MM.1S (cell line): ENCODE measurements around the gene CDC34.
A peak's percentile ranks its signal among the peaks of the same experiment; 100 is the strongest.

ENCODE experiments used
- DNase-seq: peaks from one replicate; pipeline ENCODE4 v3.0.0-alpha.2; 2015
- H2AFZ ChIP-seq: fragments of 300-600 bp; sonication (generic); 2 replicates; pipeline ENCODE4 v1.6.0; 2016; ENCODE audit warnings: antibody characterized with exemption, low read length
- H3F3A ChIP-seq: fragments of 300-600 bp; sonication (generic); 2 replicates; pipeline ENCODE4 v1.6.1; 2016; ENCODE audit warnings: mild to moderate bottlenecking, antibody characterized with exemption, low read length, moderate library complexity, mixed read lengths; ENCODE audit not compliant: insufficient read depth
- H3K27ac ChIP-seq: fragments of 300-600 bp; sonication (generic); 2 replicates; pipeline ENCODE4 v1.5.1; 2016; ENCODE audit warnings: mild to moderate bottlenecking, low read length
- H3K27me3 ChIP-seq: fragments of 300-600 bp; sonication (generic); replicated peaks from 2 replicates; pipeline ENCODE4 v1.6.0; 2016; ENCODE audit warnings: low read length; ENCODE audit not compliant: insufficient read depth
- H3K36me3 ChIP-seq: fragments of 300-600 bp; sonication (generic); replicated peaks from 2 replicates; pipeline ENCODE4 v1.6.1; 2016; ENCODE audit warnings: mild to moderate bottlenecking, low read length, mixed read lengths; ENCODE audit not compliant: insufficient read depth
- H3K4me1 ChIP-seq: fragments of 300-600 bp; sonication (generic); 2 replicates; pipeline ENCODE4 v1.6.1; 2016; ENCODE audit warnings: low read length, mixed read lengths
- H3K4me2 ChIP-seq: fragments of 300-600 bp; sonication (generic); 2 replicates; pipeline ENCODE4 v1.6.0; 2016; ENCODE audit warnings: low read depth, low read length
- H3K4me3 ChIP-seq: fragments of 300-600 bp; sonication (generic); 2 replicates; pipeline ENCODE4 v1.5.1; 2016; ENCODE audit warnings: low read length, mixed read lengths
- H3K79me2 ChIP-seq: fragments of 300-600 bp; sonication (generic); 2 replicates; pipeline ENCODE4 v1.6.1; 2016; ENCODE audit warnings: mixed run types, low read length, mixed read lengths
- H3K9ac ChIP-seq: fragments of 300-600 bp; sonication (generic); 2 replicates; pipeline ENCODE4 v1.6.1; 2016; ENCODE audit warnings: low read length, mixed read lengths
- H3K9me2 ChIP-seq: fragments of 300-600 bp; sonication (generic); replicated peaks from 2 replicates; pipeline ENCODE4 v1.6.1; 2016; ENCODE audit warnings: mild to moderate bottlenecking, low read length, mixed read lengths; ENCODE audit not compliant: insufficient read depth
- H3K9me3 ChIP-seq: fragments of 300-600 bp; sonication (generic); replicated peaks from 2 replicates; pipeline ENCODE4 v1.6.1; 2016; ENCODE audit warnings: mild to moderate bottlenecking, low read length, mixed read lengths; ENCODE audit not compliant: insufficient read depth
- H4K20me1 ChIP-seq: fragments of 300-600 bp; sonication (generic); 2 replicates; pipeline ENCODE4 v1.6.1; 2016; ENCODE audit warnings: mild to moderate bottlenecking, low read length, moderate library complexity, mixed read lengths; ENCODE audit not compliant: insufficient read depth
- EZH2 ChIP-seq: fragments of 300-600 bp; sonication (generic); optimal IDR thresholded peaks from 2 replicates; pipeline ENCODE3; 2017; ENCODE audit warnings: low read depth, mild to moderate bottlenecking, antibody characterized with exemption, low read length, mixed read lengths
- EZH2phosphoT487 ChIP-seq: fragments of 300-600 bp; sonication (generic); IDR thresholded peaks from 2 replicates; pipeline ENCODE4 v1.6.1; 2018; ENCODE audit warnings: antibody characterized with exemption, low read length
- TF ChIP-seq, protein P1 (sequence below): fragments of 300-600 bp; sonication (generic); IDR thresholded peaks from 2 replicates; pipeline ENCODE4 v1.5.1; 2016; ENCODE audit warnings: antibody characterized with exemption, low read length, mixed read lengths

CDC34 gene

DNA sequence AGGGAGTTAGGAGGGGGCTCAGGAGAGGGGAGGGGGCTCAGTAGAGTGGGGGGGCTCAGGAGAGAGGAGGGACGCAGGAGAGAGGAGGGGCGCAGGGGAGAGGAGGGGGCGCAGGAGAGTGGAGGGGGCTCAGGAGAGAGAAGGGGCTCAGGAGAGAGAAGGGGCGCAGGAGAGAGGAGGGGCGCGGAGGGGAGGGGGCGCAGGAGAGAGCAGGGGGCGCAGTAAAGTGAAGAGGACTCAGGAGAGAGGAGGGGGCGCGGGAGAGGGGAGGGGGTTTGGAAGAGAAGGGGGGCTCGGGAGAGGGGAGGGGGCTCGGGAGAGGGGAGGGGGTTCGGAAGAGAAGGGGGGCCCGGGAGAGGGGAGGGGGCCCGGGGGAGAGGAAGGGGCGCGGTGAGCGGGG, 34.6 kb upstream of the CDC34 start:
- no peak overlapping the region for H3K27ac ChIP-seq
- no peaks in the 10 kb centered on the region for H3K4me1 ChIP-seq
- H3K79me2 ChIP-seq = no peaks in the 10 kb centered on the region
- no peak overlapping the region for H3K4me3 ChIP-seq
- no peak overlapping the region for H3K9ac ChIP-seq
- no peak for DNase-seq
- no peaks in the 10 kb centered on the region for H3K9me3 ChIP-seq
- H3K9me2 ChIP-seq = no peaks in the 10 kb centered on the region
- TF ChIP-seq EZH2 (no peak), EZH2phosphoT487 (no peak)
- TF ChIP-seq, protein P1, sequence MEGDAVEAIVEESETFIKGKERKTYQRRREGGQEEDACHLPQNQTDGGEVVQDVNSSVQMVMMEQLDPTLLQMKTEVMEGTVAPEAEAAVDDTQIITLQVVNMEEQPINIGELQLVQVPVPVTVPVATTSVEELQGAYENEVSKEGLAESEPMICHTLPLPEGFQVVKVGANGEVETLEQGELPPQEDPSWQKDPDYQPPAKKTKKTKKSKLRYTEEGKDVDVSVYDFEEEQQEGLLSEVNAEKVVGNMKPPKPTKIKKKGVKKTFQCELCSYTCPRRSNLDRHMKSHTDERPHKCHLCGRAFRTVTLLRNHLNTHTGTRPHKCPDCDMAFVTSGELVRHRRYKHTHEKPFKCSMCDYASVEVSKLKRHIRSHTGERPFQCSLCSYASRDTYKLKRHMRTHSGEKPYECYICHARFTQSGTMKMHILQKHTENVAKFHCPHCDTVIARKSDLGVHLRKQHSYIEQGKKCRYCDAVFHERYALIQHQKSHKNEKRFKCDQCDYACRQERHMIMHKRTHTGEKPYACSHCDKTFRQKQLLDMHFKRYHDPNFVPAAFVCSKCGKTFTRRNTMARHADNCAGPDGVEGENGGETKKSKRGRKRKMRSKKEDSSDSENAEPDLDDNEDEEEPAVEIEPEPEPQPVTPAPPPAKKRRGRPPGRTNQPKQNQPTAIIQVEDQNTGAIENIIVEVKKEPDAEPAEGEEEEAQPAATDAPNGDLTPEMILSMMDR = no peak
- H3K27me3 ChIP-seq = peaks cover 30% of the 10 kb centered on the region
- no peak overlapping the region for H3K4me2 ChIP-seq
- H3K36me3 ChIP-seq = no peaks in the 10 kb centered on the region
- H4K20me1 ChIP-seq = no peaks in the 10 kb centered on the region
- no peak overlapping the region for H2AFZ ChIP-seq
- H3F3A ChIP-seq = no peaks in the 10 kb centered on the region

- Histone ChIP-seq H3K27ac (no peak overlapping the region), H3K9ac (no peak overlapping the region), H3K9me2 (no peaks in the 10 kb centered on the region), H3K4me2 (no peak overlapping the region), H4K20me1 (no peaks in the 10 kb centered on the region), H2AFZ (no peak overlapping the region), H3K9me3 (no peaks in the 10 kb centered on the region), H3F3A (no peaks in the 10 kb centered on the region), H3K36me3 (no peaks in the 10 kb centered on the region), H3K4me1 (no peaks in the 10 kb centered on the region), H3K27me3 (peaks cover 35% of the 10 kb centered on the region), H3K79me2 (no peaks in the 10 kb centered on the region), H3K4me3 (no peak overlapping the region)
- no peak for DNase-seq
- no peak for TF ChIP-seq EZH2
- TF ChIP-seq EZH2phosphoT487 = no peak
- TF ChIP-seq, protein P1 = no peak
These were observed 34.1 kb upstream of the CDC34 start for GRCh38 chr19:497491-497868.

DNA sequence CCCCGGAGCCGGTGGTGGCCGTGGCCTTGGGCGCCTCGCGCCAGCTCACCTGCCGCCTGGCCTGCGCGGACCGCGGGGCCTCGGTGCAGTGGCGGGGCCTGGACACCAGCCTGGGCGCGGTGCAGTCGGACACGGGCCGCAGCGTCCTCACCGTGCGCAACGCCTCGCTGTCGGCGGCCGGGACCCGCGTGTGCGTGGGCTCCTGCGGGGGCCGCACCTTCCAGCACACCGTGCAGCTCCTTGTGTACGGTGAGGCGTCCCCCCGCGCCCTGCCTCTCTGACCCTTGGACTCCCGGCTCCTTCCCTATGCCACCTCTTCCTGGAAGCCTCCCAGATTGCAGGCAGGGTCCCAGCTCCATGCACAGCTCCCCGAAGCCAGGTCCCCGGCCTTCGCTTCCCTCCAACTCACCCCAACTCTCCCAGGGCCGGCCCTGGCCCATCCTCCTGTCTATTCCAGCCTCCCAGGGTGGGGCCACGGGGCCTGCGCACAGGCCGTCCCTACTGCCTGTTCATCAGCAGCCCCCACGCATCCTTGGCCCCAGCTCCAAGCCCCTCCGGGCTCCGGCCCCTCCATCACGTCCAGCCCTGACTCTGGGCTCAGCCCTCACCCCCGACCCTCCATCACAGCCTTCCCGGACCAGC, 33.6 kb upstream of the CDC34 start:
- Histone ChIP-seq H3K9me2 (no peaks in the 10 kb centered on the region), H3K4me1 (no peaks in the 10 kb centered on the region), H3K9me3 (no peaks in the 10 kb centered on the region), H2AFZ (no peak overlapping the region), H3K36me3 (no peaks in the 10 kb centered on the region), H3K9ac (no peak overlapping the region), H3K27me3 (peaks cover 40% of the 10 kb centered on the region), H3K27ac (no peak overlapping the region), H4K20me1 (no peaks in the 10 kb centered on the region), H3K79me2 (no peaks in the 10 kb centered on the region), H3K4me3 (no peak overlapping the region), H3K4me2 (no peak overlapping the region), H3F3A (no peaks in the 10 kb centered on the region)
- TF ChIP-seq, protein P1 = no peak
- peak; percentile 49 for TF ChIP-seq EZH2
- TF ChIP-seq EZH2phosphoT487 = no peak
- DNase-seq = no peak
